DND-41 (cell line): ENCODE results near the gene TLN1.

Experiments used
- EZH2 ChIP-seq: IDR thresholded peaks from 3 replicates; pipeline ENCODE4 v1.6.1; 2012; ENCODE audit warnings: borderline replicate concordance, low read depth, mild to moderate bottlenecking, moderate library complexity, low read length, inconsistent platforms; ENCODE audit not compliant: severe bottlenecking
- TF ChIP-seq, protein P1 (sequence below): IDR thresholded peaks from 2 replicates; pipeline ENCODE4 v1.5.1; 2012; ENCODE audit warnings: borderline replicate concordance, low read length, moderate library complexity, mild to moderate bottlenecking; ENCODE audit not compliant: poor library complexity, severe bottlenecking; ENCODE audit errors: extremely low read depth

DNA sequence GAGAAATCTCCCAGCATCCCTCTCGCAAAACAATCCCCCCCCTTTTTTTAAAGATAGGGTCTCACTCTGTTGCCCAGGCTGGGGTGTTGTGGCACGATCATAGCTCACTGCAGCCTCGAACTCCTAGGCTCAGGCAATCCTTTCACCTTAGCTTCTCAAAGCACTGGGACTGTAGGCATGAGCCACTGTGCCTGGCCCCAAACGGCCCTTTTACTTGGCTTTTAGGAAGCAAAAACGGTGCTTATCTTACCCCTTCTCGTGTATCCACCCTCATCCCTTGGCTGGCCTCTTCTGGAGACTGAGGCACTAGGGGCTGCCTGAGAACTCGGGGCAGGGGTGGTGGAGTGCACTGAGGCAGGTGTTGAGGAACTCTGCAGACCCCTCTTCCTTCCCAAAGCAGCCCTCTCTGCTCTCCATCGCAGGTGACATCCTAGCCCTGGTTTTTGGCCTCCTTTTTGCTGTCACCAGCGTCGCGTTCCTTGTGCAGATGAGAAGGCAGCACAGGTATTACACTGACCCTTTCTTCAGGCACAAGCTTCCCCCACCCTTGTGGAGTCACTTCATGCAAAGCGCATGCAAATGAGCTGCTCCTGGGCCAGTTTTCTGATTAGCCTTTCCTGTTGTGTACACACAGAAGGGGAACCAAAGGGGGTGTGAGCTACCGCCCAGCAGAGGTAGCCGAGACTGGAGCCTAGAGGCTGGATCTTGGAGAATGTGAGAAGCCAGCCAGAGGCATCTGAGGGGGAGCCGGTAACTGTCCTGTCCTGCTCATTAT is 51.5 kb downstream of the TLN1 start:
- TF ChIP-seq, protein P1, sequence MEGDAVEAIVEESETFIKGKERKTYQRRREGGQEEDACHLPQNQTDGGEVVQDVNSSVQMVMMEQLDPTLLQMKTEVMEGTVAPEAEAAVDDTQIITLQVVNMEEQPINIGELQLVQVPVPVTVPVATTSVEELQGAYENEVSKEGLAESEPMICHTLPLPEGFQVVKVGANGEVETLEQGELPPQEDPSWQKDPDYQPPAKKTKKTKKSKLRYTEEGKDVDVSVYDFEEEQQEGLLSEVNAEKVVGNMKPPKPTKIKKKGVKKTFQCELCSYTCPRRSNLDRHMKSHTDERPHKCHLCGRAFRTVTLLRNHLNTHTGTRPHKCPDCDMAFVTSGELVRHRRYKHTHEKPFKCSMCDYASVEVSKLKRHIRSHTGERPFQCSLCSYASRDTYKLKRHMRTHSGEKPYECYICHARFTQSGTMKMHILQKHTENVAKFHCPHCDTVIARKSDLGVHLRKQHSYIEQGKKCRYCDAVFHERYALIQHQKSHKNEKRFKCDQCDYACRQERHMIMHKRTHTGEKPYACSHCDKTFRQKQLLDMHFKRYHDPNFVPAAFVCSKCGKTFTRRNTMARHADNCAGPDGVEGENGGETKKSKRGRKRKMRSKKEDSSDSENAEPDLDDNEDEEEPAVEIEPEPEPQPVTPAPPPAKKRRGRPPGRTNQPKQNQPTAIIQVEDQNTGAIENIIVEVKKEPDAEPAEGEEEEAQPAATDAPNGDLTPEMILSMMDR: no peak
- TF ChIP-seq EZH2: no peak
